Natural killer cell (primary cell): ENCODE data around the gene TSHZ3. TPM values are rescaled to one million over a fixed set of nuclear protein-coding genes. Genes with fewer than 3 reads are reported as not detected.

Experiments used
- ATAC-seq, 3 donors: fragments of 150-1000 bp in 2 of 3; fragments of 200-7000 bp in 1 of 3; cut with Tn5 transposase; 1 replicate in 1 of 3; 2 replicates in 2 of 3; pipeline ENCODE4 v1.10.0; 2021; ENCODE audit warnings: mild to moderate bottlenecking in 2 of 3, moderate library complexity in 2 of 3
- DNase-seq, 2 donors: peaks; one replicate each; pipeline versions ENCODE4 v3.0.0 to v3.0.0-alpha.2; 2013 to 2021; ENCODE audit warnings: mixed read lengths in 1 of 2
- H3K27ac ChIP-seq: one replicate; pipeline ENCODE4 v1.5.1; 2013; ENCODE audit warnings: mild to moderate bottlenecking, low read length
- H3K27me3 ChIP-seq: one replicate; pipeline ENCODE4 v1.6.1; 2013; ENCODE audit warnings: low read length; ENCODE audit not compliant: control insufficient read depth, insufficient read depth
- H3K36me3 ChIP-seq: one replicate; pipeline ENCODE4 v1.6.1; 2013; ENCODE audit warnings: low read length; ENCODE audit not compliant: control insufficient read depth, insufficient read depth
- H3K4me1 ChIP-seq: one replicate; pipeline ENCODE4 v1.6.1; 2013; ENCODE audit warnings: low read length; ENCODE audit not compliant: control insufficient read depth, insufficient read depth
- H3K4me3 ChIP-seq: one replicate; pipeline ENCODE4 v1.5.1; 2013; ENCODE audit warnings: low read length
- H3K9me3 ChIP-seq: one replicate; pipeline ENCODE4 v1.6.1; 2013; ENCODE audit warnings: low read length; ENCODE audit not compliant: control insufficient read depth, insufficient read depth
- H3K27ac Mint-ChIP-seq, 2 donors: one replicate each; pipeline ENCODE4 v1.8.0; 2022; ENCODE audit warnings: mild to moderate bottlenecking in 2 of 2, mixed read lengths in 2 of 2, moderate library complexity in 1 of 2
- H3K27me3 Mint-ChIP-seq, 2 donors: one replicate each; pipeline ENCODE4 v1.8.0; 2022; ENCODE audit warnings: low read depth in 2 of 2, mixed read lengths in 2 of 2
- H3K36me3 Mint-ChIP-seq: one replicate; pipeline ENCODE4 v1.8.0; 2022; ENCODE audit warnings: mixed read lengths
- H3K4me1 Mint-ChIP-seq, 2 donors: one replicate each; pipeline ENCODE4 v1.8.0; 2022; ENCODE audit warnings: mixed read lengths in 2 of 2
- H3K4me3 Mint-ChIP-seq: one replicate; pipeline ENCODE4 v1.8.0; 2022; ENCODE audit warnings: mild to moderate bottlenecking, moderate library complexity, mixed read lengths
- H3K9me3 Mint-ChIP-seq, 2 donors: one replicate each; pipeline ENCODE4 v1.8.0; 2022; ENCODE audit warnings: mixed read lengths in 2 of 2
- WGBS: methylation state at CpG from one replicate; pipeline ENCODE4 v1.1.7; 2013; ENCODE audit warnings: missing lambda C conversion rate; ENCODE audit not compliant: insufficient coverage; 5-methylcytosine and 5-hydroxymethylcytosine counted together
- intact Hi-C: fragments of 100-400 bp; cut with micrococcal nuclease; formaldehyde crosslinking; loops from one replicate; pipeline ENCODE4 v1.14.2; 2022
- total RNA-seq, 4 donors: library from RNA; stranded (reverse); fragments of 120-200 nt in 1 of 4; gene quantifications; one replicate each; pipeline versions ENCODE4 v1.2.3 to v1.2.4, GENCODE V29; 2013 to 2022
- TF ChIP-seq, protein P1 (sequence below): fragments of 200-600 bp; IDR thresholded peaks from one replicate; pipeline ENCODE4 v1.8.0; 2022; ENCODE audit warnings: antibody characterized with exemption

Gene TSHZ3
- total RNA-seq, 3 donors from 2014 or later (not counting 1 experiment from before 2014, with no cell fraction given) = 5.3 to 8.1 (median 6.2) TPM

DNA sequence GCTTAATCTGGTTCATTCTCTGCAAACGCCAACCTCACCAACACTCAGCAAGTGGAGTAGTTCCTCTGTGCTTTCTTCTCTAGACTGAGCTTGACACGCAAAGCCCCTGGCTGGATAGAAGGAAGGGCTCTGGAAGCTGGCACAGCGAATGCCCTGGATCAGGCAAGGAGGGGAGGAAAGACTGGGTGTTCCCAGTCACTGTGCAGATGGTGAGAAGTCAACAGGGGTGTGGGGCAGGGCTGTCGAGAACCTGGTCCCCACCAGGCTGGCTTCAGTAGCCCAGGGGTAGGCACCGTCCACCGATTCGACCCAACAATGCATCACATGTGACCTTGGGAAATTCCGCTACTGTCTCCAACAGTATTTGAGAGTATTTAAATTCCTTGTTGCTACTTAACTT, 65.5 kb downstream of the TSHZ3 start:
- Mint-ChIP-seq H3K27ac (no peak overlapping the region), H3K4me1 (peaks cover 0 to 17% of the 10 kb centered on the region in 2 donors), H3K27me3 (no peaks in the 10 kb centered on the region), H3K4me3 (no peak overlapping the region), H3K9me3 (no peaks in the 10 kb centered on the region), H3K36me3 (no peaks in the 10 kb centered on the region)
- no peaks in the 10 kb centered on the region for H3K9me3 ChIP-seq
- ATAC-seq = no peak
- TF ChIP-seq, protein P1, sequence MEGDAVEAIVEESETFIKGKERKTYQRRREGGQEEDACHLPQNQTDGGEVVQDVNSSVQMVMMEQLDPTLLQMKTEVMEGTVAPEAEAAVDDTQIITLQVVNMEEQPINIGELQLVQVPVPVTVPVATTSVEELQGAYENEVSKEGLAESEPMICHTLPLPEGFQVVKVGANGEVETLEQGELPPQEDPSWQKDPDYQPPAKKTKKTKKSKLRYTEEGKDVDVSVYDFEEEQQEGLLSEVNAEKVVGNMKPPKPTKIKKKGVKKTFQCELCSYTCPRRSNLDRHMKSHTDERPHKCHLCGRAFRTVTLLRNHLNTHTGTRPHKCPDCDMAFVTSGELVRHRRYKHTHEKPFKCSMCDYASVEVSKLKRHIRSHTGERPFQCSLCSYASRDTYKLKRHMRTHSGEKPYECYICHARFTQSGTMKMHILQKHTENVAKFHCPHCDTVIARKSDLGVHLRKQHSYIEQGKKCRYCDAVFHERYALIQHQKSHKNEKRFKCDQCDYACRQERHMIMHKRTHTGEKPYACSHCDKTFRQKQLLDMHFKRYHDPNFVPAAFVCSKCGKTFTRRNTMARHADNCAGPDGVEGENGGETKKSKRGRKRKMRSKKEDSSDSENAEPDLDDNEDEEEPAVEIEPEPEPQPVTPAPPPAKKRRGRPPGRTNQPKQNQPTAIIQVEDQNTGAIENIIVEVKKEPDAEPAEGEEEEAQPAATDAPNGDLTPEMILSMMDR = no peak
- 93% methylated on average over 8 of the region's 8 CpGs for WGBS
- H3K27me3 ChIP-seq = no peaks in the 10 kb centered on the region
- H3K4me1 ChIP-seq = no peaks in the 10 kb centered on the region
- H3K36me3 ChIP-seq = no peaks in the 10 kb centered on the region
- H3K27ac ChIP-seq = no peak overlapping the region
- no peak overlapping the region for H3K4me3 ChIP-seq
- DNase-seq = no peak
- intact Hi-C loops = no loop called here

DNA sequence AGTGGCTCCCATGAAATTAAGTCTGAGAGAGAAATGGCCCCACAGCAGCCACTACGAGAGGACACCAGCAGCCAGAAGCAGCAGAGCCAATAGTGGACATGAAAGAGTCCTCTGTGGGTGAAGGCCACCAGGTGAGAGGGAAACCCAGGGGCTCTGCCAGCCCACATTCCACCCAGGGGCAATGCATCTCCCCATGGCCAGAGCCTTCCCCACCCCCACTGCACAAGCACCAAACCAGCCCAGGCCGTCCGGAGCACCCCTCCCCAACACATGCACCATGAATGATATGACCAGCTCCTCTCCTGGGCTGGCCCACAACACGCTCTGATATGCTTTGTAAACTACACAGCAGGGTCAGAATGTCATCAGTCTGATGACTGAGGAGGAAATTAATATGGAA, 66.9 kb downstream of the TSHZ3 start:
- DNase-seq = no peak
- H3K4me1 ChIP-seq = no peaks in the 10 kb centered on the region
- H3K27ac ChIP-seq = no peak overlapping the region
- H3K27me3 Mint-ChIP-seq = no peaks in the 10 kb centered on the region
- peaks cover 0 to 16% of the 10 kb centered on the region in 2 donors for H3K4me1 Mint-ChIP-seq
- no peaks in the 10 kb centered on the region for H3K36me3 ChIP-seq
- H3K9me3 ChIP-seq = no peaks in the 10 kb centered on the region
- H3K4me3 ChIP-seq = no peak overlapping the region
- no peak overlapping the region for H3K4me3 Mint-ChIP-seq
- no peaks in the 10 kb centered on the region for H3K9me3 Mint-ChIP-seq
- no peak overlapping the region for H3K27ac Mint-ChIP-seq
- no peak for ATAC-seq
- intact Hi-C loops = no loop called here
- no peaks in the 10 kb centered on the region for H3K27me3 ChIP-seq
- TF ChIP-seq, protein P1 = no peak
- no peaks in the 10 kb centered on the region for H3K36me3 Mint-ChIP-seq
- 89% methylated on average over 3 of the region's 4 CpGs for WGBS

DNA sequence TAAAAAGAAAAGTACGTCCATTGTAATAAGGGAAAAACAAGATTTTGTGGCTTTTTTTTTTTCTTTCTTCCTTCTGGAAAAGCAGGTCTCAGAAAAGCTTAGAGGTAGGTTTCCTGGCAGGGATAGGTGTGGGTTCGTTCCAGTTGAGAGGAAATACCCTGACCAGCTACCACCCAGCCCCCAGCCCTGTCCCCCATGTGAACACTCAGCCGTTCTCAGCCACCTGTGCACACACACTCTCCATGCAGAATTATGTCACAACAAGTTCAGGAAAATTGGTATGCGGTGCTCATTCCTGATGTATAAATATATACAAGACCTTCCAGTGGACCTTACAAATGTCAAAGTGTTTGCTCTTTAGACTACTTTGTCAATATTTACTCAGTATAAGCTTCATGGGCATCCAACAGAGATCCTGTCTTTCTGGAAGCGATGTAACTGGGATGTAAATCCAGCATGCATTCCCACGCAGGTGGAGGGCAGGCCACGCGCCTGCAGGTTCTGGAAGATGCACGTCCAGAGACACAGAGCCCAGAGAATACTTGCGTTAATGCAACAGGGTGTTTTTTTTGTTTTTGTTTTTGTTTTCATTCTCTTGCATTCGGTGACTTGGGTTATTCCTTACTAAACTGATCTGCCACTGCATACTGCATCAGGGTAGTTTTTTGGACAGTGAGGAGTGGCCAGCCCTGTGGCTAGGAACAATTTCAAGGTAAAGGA, 68.8 kb downstream of the TSHZ3 start:
- H3K4me1 Mint-ChIP-seq = peaks cover 0 to 6% of the 10 kb centered on the region in 2 donors
- no peaks in the 10 kb centered on the region for H3K36me3 Mint-ChIP-seq
- H3K4me3 Mint-ChIP-seq = no peak overlapping the region
- ATAC-seq = no peak
- WGBS = 90% methylated on average over 10 of the region's 11 CpGs
- Histone ChIP-seq H3K4me3 (no peak overlapping the region), H3K9me3 (no peaks in the 10 kb centered on the region), H3K27me3 (no peaks in the 10 kb centered on the region), H3K27ac (no peak overlapping the region), H3K4me1 (no peaks in the 10 kb centered on the region), H3K36me3 (no peaks in the 10 kb centered on the region)
- H3K27ac Mint-ChIP-seq = no peak overlapping the region
- TF ChIP-seq, protein P1 = no peak
- DNase-seq = no peak
- intact Hi-C loops = no loop called here
- H3K9me3 Mint-ChIP-seq = no peaks in the 10 kb centered on the region
- H3K27me3 Mint-ChIP-seq = no peaks in the 10 kb centered on the region

DNA sequence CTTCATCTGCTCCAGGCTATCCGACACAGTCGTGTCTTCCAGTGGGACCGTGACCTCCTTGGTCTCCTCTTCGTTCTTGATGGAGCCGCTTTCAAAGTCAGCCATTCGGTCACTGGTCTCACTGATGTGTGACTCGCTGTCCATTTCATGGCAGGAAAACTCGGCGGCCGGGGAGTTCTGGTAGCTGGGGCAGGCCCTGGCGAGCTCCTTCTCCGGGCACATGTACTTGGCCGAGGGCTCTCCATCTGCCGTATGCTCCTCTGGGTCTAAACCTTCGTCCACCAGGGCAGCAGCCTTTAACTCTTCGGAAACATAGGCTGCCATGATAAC, 69.8 kb downstream of the TSHZ3 start:
- TF ChIP-seq, protein P1 = no peak
- Histone ChIP-seq H3K36me3 (no peaks in the 10 kb centered on the region), H3K9me3 (no peaks in the 10 kb centered on the region), H3K27me3 (no peaks in the 10 kb centered on the region), H3K4me1 (no peaks in the 10 kb centered on the region), H3K4me3 (no peak overlapping the region), H3K27ac (no peak overlapping the region)
- Mint-ChIP-seq H3K9me3 (no peaks in the 10 kb centered on the region), H3K36me3 (no peaks in the 10 kb centered on the region), H3K27me3 (no peaks in the 10 kb centered on the region), H3K27ac (no peak overlapping the region), H3K4me1 (peaks cover 0 to 4% of the 10 kb centered on the region in 2 donors), H3K4me3 (no peak overlapping the region)
- intact Hi-C loops = loop anchor here (5.0 kb wide), 1 partner anchor 627 kb away; no protein-coding TSS in a partner anchor
- 95% methylated on average over 16 of the region's 16 CpGs for WGBS
- DNase-seq = no peak
- no peak for ATAC-seq
